DOHH2 (cell line): ENCODE results near the gene ZNF177.
A peak's percentile ranks its signal among the peaks of the same experiment; 100 is the strongest.

Source experiments
- H3F3A ChIP-seq: fragments of 200-600 bp; sonication (generic), shearing (Covaris generic); 2 replicates; pipeline ENCODE4 v1.6.0; 2016; ENCODE audit warnings: antibody characterized with exemption, mild to moderate bottlenecking; ENCODE audit not compliant: control insufficient read depth, insufficient read depth
- H3K27ac ChIP-seq: fragments of 200-600 bp; sonication (generic); 2 replicates; pipeline ENCODE4 v1.5.1; 2014; ENCODE audit warnings: low read depth, mild to moderate bottlenecking, low read length, moderate library complexity
- H3K27me3 ChIP-seq: fragments of 200-600 bp; sonication (generic); 2 replicates; pipeline ENCODE4 v1.6.1; 2014; ENCODE audit warnings: mild to moderate bottlenecking, low read length, mixed read lengths; ENCODE audit not compliant: control insufficient read depth
- H3K36me3 ChIP-seq: fragments of 200-600 bp; sonication (generic); 2 replicates; pipeline ENCODE4 v1.6.1; 2014; ENCODE audit warnings: mild to moderate bottlenecking, low read length, moderate library complexity, mixed read lengths; ENCODE audit not compliant: control insufficient read depth
- H3K4me1 ChIP-seq: fragments of 200-600 bp; sonication (generic); 2 replicates; pipeline ENCODE4 v1.6.1; 2014; ENCODE audit warnings: mild to moderate bottlenecking, low read length, mixed read lengths; ENCODE audit not compliant: control insufficient read depth
- H3K4me2 ChIP-seq: fragments of 200-600 bp; sonication (generic); 2 replicates; pipeline ENCODE4 v1.6.0; 2014; ENCODE audit warnings: mild to moderate bottlenecking, low read length, moderate library complexity
- H3K4me3 ChIP-seq: fragments of 200-600 bp; sonication (generic); 2 replicates; pipeline ENCODE4 v1.5.1; 2014; ENCODE audit warnings: mild to moderate bottlenecking, low read length, mixed read lengths
- H3K79me2 ChIP-seq: fragments of 200-600 bp; sonication (generic); 2 replicates; pipeline ENCODE4 v1.6.1; 2014; ENCODE audit warnings: mild to moderate bottlenecking, low read length, mixed read lengths; ENCODE audit not compliant: control insufficient read depth
- H3K9me2 ChIP-seq: fragments of 200-600 bp; sonication (generic); replicated peaks from 2 replicates; pipeline ENCODE4 v1.6.1; 2014; ENCODE audit warnings: mild to moderate bottlenecking, low read length, mixed read lengths; ENCODE audit not compliant: control insufficient read depth
- H3K9me3 ChIP-seq: fragments of 200-600 bp; sonication (generic); 2 replicates; pipeline ENCODE4 v1.6.1; 2014; ENCODE audit warnings: antibody characterized with exemption, low read length, mixed read lengths; ENCODE audit not compliant: control insufficient read depth, insufficient read depth
- H4K20me1 ChIP-seq: fragments of 200-600 bp; sonication (generic); 2 replicates; pipeline ENCODE4 v1.6.0; 2014; ENCODE audit warnings: low read depth, mild to moderate bottlenecking, antibody characterized with exemption, low read length, moderate library complexity; ENCODE audit not compliant: control insufficient read depth, insufficient read depth
- EZH2phosphoT487 ChIP-seq: fragments of 200-600 bp; sonication (generic); IDR thresholded peaks from 2 replicates; pipeline ENCODE4 v1.6.1; 2017; ENCODE audit warnings: borderline replicate concordance, mild to moderate bottlenecking, antibody characterized with exemption, low read length, moderate library complexity, mixed read lengths
- TF ChIP-seq, protein P1 (sequence below): fragments of 200-600 bp; sonication (generic); IDR thresholded peaks from one replicate; pipeline ENCODE4 v1.5.1; 2014; ENCODE audit warnings: antibody characterized with exemption, mild to moderate bottlenecking, low read depth, low read length; ENCODE audit not compliant: poor library complexity, severe bottlenecking

Gene ZNF177

GRCh38 chr19:9427941-9428340 is 65.1 kb downstream of the ZNF177 start:
- no peaks in the 10 kb centered on the region for H3K9me2 ChIP-seq
- H4K20me1 ChIP-seq = no peaks in the 10 kb centered on the region
- H3F3A ChIP-seq = no peaks in the 10 kb centered on the region
- no peak for TF ChIP-seq EZH2phosphoT487
- TF ChIP-seq, protein P1, sequence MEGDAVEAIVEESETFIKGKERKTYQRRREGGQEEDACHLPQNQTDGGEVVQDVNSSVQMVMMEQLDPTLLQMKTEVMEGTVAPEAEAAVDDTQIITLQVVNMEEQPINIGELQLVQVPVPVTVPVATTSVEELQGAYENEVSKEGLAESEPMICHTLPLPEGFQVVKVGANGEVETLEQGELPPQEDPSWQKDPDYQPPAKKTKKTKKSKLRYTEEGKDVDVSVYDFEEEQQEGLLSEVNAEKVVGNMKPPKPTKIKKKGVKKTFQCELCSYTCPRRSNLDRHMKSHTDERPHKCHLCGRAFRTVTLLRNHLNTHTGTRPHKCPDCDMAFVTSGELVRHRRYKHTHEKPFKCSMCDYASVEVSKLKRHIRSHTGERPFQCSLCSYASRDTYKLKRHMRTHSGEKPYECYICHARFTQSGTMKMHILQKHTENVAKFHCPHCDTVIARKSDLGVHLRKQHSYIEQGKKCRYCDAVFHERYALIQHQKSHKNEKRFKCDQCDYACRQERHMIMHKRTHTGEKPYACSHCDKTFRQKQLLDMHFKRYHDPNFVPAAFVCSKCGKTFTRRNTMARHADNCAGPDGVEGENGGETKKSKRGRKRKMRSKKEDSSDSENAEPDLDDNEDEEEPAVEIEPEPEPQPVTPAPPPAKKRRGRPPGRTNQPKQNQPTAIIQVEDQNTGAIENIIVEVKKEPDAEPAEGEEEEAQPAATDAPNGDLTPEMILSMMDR = no peak
- no peaks in the 10 kb centered on the region for H3K4me1 ChIP-seq
- H3K9me3 ChIP-seq = no peaks in the 10 kb centered on the region
- no peak overlapping the region for H3K27ac ChIP-seq
- H3K4me2 ChIP-seq = no peak overlapping the region
- peaks cover 5% of the 10 kb centered on the region for H3K79me2 ChIP-seq
- no peak overlapping the region for H3K4me3 ChIP-seq
- peaks cover 55% of the 10 kb centered on the region for H3K36me3 ChIP-seq
- H3K27me3 ChIP-seq = no peaks in the 10 kb centered on the region

DNA sequence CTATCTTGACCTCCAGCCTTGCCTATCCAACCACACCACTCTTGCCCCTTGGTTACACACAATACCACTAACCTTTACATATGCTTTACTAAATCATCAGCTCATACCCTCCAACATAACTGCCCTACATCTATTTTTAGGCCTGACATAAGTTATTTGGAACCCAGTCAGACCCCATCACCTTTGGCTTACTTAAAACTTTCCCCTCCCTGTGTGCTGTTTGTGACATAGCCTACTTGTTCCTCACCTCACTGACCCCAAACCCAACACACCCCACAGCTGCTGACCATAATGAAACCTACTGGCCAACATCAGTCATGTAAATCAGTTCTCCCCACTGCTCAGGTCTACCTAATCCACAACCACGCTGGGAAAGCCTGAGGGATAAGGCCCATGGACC is 67.6 kb downstream of the ZNF177 start:
- no peaks in the 10 kb centered on the region for H3K27me3 ChIP-seq

DNA sequence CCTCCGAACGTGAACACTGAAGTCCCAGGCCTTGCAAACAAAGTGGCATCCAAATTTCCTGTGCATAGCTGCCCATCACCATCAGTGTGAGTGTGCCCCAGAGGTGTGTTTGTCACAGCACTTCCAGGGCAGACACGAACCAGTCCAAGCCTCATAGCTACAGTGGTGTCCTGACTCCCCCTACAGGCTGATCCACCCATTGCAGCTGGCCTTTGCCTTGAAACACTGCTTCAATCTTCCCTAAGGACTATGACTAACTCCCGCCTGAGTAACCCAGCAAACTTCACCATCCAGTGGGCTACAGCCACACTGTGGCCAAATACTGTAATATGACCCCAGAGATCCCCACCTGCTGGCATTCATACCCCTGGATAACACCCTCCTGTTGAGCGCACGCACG is 68.7 kb downstream of the ZNF177 start:
- Histone ChIP-seq H4K20me1 (0 out of 2 replicates have a peak, but pooled peaks cover 2% of the 10 kb centered on the region), H3K4me1 (peaks cover 19% of the 10 kb centered on the region), H3K27ac (no peak overlapping the region), H3K4me3 (no peak overlapping the region), H3K36me3 (peaks cover 54% of the 10 kb centered on the region), H3K27me3 (no peaks in the 10 kb centered on the region), H3K9me2 (no peaks in the 10 kb centered on the region), H3K79me2 (peaks cover 28% of the 10 kb centered on the region), H3K4me2 (no peak overlapping the region), H3F3A (no peaks in the 10 kb centered on the region), H3K9me3 (no peaks in the 10 kb centered on the region)
- TF ChIP-seq, protein P1 = peak; percentile 65
- no peak for TF ChIP-seq EZH2phosphoT487

More for the DNA sequence above, 67.6 kb downstream of the ZNF177 start:
- Histone ChIP-seq H3K9me3 (no peaks in the 10 kb centered on the region), H3K36me3 (peaks cover 62% of the 10 kb centered on the region), H3K27ac (no peak overlapping the region), H3K9me2 (no peaks in the 10 kb centered on the region), H3F3A (no peaks in the 10 kb centered on the region), H3K4me2 (no peak overlapping the region), H3K4me1 (peaks cover 10% of the 10 kb centered on the region), H3K79me2 (peaks cover 28% of the 10 kb centered on the region), H4K20me1 (0 out of 2 replicates have a peak, but pooled peaks cover 2% of the 10 kb centered on the region), H3K4me3 (no peak overlapping the region)
- TF ChIP-seq, protein P1 = no peak
- TF ChIP-seq EZH2phosphoT487 = no peak
